ENCODE data around the gene ABCC1. TPM values are rescaled to one million over a fixed set of nuclear protein-coding genes. Genes with fewer than 3 reads are reported as not detected.

ABCC1 gene
- total and polyA plus RNA-seq, 2 of the 8 experiments (the other 6 are each of a cell fraction or from before 2014, with no cell fraction given), result 42.6 to 66.8 TPM

- Histone ChIP-seq H2BK20ac (ENCODE audit: low read length) (no peak overlapping the region), H3K23ac (ENCODE audit: insufficient read length) (no peak overlapping the region), H3K79me1 (ENCODE audit: low read depth, low read length) (no peaks in the 10 kb centered on the region; the same call in none of the 2 replicates), H3K4me1 (replicated peaks in 1 of 4; ENCODE audit: control insufficient read depth in 3 of 4, insufficient read depth in 4 of 4, low read length in 3 of 4) (peaks cover 0 to 7% (median 1%) of the 10 kb centered on the region in 4 experiments; a peak in 2 of 7 replicates), H3K79me2 (ENCODE audit: control insufficient read depth in 1 of 2, insufficient read depth in 2 of 2, low read length in 2 of 2) (peaks cover 25 to 40% of the 10 kb centered on the region in 2 experiments), H3K23me2 (ENCODE audit: low read depth, low read length) (peaks cover 14% of the 10 kb centered on the region), H4K91ac (replicated peaks; ENCODE audit: insufficient read length, low read length) (no peak overlapping the region), H3K18ac (ENCODE audit: extremely low read depth, low read length) (no peak overlapping the region), H3K14ac (ENCODE audit: insufficient read length) (no peak overlapping the region), H4K8ac (ENCODE audit: extremely low read depth, insufficient read depth, low read length) (no peak overlapping the region), H3K9ac (replicated peaks in 1 of 4; ENCODE audit: extremely low read depth in 1 of 4, low read depth in 3 of 4, low read length in 3 of 4) (no peak overlapping the region), H2BK120ac (replicated peaks; ENCODE audit: low read depth, low read length) (no peak overlapping the region), H3K56ac (replicated peaks; ENCODE audit: insufficient read length, low read depth, low read length) (no peak overlapping the region), H2BK12ac (ENCODE audit: low read depth, low read length) (no peak overlapping the region), H4K20me1 (replicated peaks in 1 of 2; ENCODE audit: control insufficient read depth in 1 of 2, insufficient read depth in 2 of 2, low read length in 2 of 2) (peaks cover 0 to 5% of the 10 kb centered on the region in 2 experiments), H3K4me3 (ENCODE audit: extremely low read depth in 1 of 4, insufficient read depth in 2 of 4, low read depth in 3 of 4, low read length in 4 of 4) (no peak overlapping the region), H3K27me3 (replicated peaks in 1 of 4; ENCODE audit: control insufficient read depth in 3 of 4, extremely low read depth in 1 of 4, insufficient read depth in 3 of 4, low read length in 3 of 4) (no peaks in the 10 kb centered on the region), H3K4me2 (ENCODE audit: insufficient read depth in 1 of 2, low read depth in 2 of 2, low read length in 2 of 2) (no peak overlapping the region; a peak in 1 of 4 replicates), H2AFZ (ENCODE audit: low read length) (no peak overlapping the region), H4K5ac (ENCODE audit: insufficient read length, low read depth, low read length) (no peak overlapping the region), H2AK5ac (ENCODE audit: low read depth, low read length) (no peak overlapping the region), H3K36me3 (ENCODE audit: control insufficient read depth in 2 of 4, insufficient read depth in 4 of 4, low read length in 3 of 4) (no peaks in the 10 kb centered on the region), H2BK15ac (ENCODE audit: low read length) (no peak overlapping the region), H3K9me3 (ENCODE audit: insufficient read depth in 2 of 2, low read depth in 1 of 2, low read length in 1 of 2) (no peaks in the 10 kb centered on the region), H3K4ac (replicated peaks; ENCODE audit: insufficient read length, low read depth, low read length) (no peak overlapping the region), H2BK5ac (ENCODE audit: low read depth, low read length) (no peak overlapping the region), H3K27ac (ENCODE audit: low read depth, low read length) (no peak overlapping the region)
- CTCF ChIA-PET (ENCODE audit: partially characterized antibody), result interaction anchor here (1.9 kb wide), 1 partner anchor 11 kb away, joined by 4 read pairs; no protein-coding TSS in a partner anchor
- FAIRE-seq (no peak), DNase-seq (ENCODE audit: low read depth in 1 of 2, low spot score in 2 of 2) (no peak)
- 95% methylated on average over 4 of the region's 4 CpGs; no CpG with 5 or more reads in 1 of the 2 experiments for WGBS, 2 experiments (ENCODE audit: extremely low coverage in 1 of 2, insufficient coverage in 1 of 2, insufficient read length in 1 of 2, insufficient replicate concordance in 2 of 2, low coverage in 1 of 2, low lambda C conversion rate in 2 of 2, missing lambda C conversion rate in 1 of 2)
- POLR2A ChIA-PET (ENCODE audit: partially characterized antibody), result interaction anchor here (0.6 to 1.1 kb wide), 5 partner anchors 8 to 50 kb away, joined by 3 to 4 read pairs (median 3); no protein-coding TSS in a partner anchor
- TF ChIP-seq CHD1 (IDR thresholded peaks at IDR 0.05; ENCODE audit: low read depth, low read length), result no peak
- no peak for TF ChIP-seq FOSL1 (IDR thresholded peaks at IDR 0.05; ENCODE audit: insufficient read depth, low read depth, low read length)
Observed at GRCh38 chr16:15947983-15948509, 1.4 kb upstream of the ABCC1 start.
